Left forelimb (tissue), 1 donor: ENCODE data around the gene LUC7L.

Source experiments
- DNase-seq: peaks from one replicate; pipeline ENCODE4 v3.0.0-alpha.2; 2018; ENCODE audit warnings: low spot score

LUC7L gene

DNA sequence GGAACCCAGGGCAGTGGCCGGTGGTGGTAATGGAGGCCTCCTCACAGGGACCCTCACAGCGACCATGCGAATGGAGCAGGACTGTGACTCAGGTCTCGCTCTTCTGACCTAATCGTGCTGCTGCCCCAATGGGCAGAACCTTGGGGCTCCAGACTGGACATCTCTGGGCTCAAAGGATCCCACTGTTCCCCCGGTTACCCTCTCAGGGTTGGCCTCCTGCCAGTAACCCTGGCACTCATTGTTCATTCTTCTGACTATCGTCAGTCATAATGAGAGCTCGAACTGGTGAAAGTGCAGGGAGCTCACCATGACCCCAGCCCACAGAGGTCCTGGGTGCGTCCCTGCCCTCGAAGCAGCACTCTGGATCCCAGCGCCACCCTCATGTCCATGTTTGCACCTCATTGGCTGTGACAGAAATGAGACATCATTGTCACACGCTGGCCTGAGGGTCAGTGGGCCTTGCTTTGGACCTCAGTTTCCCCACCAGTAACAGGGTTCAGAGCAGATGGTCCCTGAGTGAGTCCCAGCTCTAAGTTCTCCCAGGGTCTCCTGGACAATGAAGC is 86.8 kb downstream of the LUC7L start:
- DNase-seq: no peak

DNA sequence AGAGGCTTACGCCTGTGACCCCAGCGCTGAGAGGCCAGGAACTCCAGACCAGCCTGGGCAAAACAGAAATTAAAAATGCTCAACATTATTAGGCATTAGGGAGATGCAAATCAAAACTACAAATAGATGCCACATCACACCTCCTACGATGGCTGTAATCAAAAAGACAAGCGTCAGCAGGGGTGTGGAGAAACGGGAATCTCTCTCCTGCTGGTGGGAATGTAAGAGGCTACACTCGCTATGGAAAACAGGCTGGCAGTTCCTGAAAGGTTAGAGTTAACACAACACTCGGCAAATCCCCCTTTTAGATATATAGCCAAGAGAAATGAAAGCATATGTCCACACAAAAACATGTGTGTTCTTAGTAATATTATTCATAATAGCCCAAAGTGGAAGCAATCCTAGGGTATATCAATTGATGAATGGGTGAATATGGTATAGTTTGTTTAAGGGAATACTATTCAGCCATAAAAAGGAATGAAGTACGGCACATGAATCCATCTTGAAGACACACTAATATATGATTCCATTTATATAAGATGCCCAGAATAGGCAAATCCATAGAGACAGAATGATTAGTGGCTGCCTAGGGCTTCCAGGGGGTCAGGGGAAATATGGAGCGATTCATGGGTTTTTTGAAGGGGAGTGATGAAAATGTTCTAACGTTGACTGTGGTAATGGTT is 88.9 kb downstream of the LUC7L start:
- DNase-seq: no peak
